ENCODE data around the gene RBM34.

- TF ChIP-seq CTCF (IDR thresholded peaks at IDR 0.05; ENCODE audit: poor library complexity) (no peak), EZH2 (IDR thresholded peaks at IDR 0.05; ENCODE audit: borderline replicate concordance) (no peak)
Observed at GRCh38 chr1:235090406-235091069, 70.5 kb downstream of the RBM34 start.

Data from hepatocyte (in vitro differentiated cells).